OCI-M2 (cell line): ENCODE results near the gene FBN3.
"Not testable (repeated sequence)": the region's sequence is repeated elsewhere in the genome, so short reads cannot be mapped to it uniquely, and the experiment has no call there.

Experiments
- DNase-seq: peaks from one replicate; lab custom pipeline; 2025; ENCODE audit not compliant: unreplicated experiment; lab: John Stamatoyannopoulos, UW

Gene FBN3

GRCh38 chr19:8024256-8024655 lies 125.1 kb downstream of the FBN3 start:
- DNase-seq: not testable (repeated sequence)

DNA sequence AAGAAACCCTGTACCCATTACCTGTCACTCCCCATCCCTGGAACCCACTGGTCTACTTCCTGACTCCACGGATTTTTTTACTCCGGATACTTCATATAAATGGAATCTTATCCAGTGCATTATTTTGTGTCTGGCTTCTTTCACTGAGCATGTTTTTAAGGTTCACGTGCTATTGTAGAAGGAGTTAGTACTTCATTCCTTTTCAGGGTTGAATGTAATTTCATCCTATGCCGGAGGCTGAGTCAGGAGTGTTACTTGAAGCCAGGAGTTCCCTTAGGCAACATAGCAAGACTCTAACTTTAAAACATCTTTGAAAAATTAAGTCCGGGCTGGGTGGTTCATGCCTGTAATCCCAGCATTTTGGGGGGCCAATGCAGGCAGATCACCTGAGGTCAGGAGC lies 126.0 kb downstream of the FBN3 start:
- no peak for DNase-seq

GRCh38 chr19:8022275-8022674 lies 127.1 kb downstream of the FBN3 start:
- no peak for DNase-seq

DNA sequence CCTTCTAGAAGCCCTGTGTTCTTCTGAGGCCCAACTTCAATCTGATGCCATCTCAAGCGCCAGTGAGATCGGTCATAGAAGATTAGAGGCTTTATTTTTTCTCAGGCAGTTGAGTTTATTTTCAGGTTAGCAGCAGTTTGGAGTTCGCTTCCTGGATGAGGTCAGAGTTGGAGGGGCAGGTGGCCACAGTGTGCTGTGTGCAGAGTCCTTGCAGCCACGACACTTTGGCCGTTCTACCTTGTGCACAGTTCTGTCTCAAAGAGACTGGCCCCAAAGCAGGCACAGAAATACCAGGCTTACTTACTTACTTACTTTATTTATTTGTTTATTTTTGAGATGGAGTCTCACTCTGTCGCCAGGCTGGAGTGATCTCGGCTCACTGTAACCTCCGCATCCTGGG lies 128.0 kb downstream of the FBN3 start:
- no peak for DNase-seq

GRCh38 chr19:8020681-8021080 lies 128.7 kb downstream of the FBN3 start:
- DNase-seq: no peak

GRCh38 chr19:8017808-8018207 lies 131.6 kb downstream of the FBN3 start:
- no peak for DNase-seq
